Measurements from ENCODE around the gene SLC26A3. TPM values are rescaled to one million over a fixed set of nuclear protein-coding genes. Genes with fewer than 3 reads are reported as not detected.

SLC26A3 gene
- total RNA-seq, 2 donors from 2014 or later: not detected

Other genes with a start within 250 kb of the SLC26A3 start
- 10 to 100 TPM; 42.8 to 57.8 TPM for gene COG5, start 239.3 kb downstream of the SLC26A3 start, total RNA-seq
- gene DUS4L, start 239.3 kb downstream of the SLC26A3 start, total RNA-seq: 1 to 10 TPM; 6.1 to 6.4 TPM
- 10 to 100 TPM; 84.1 to 95.2 TPM for gene BCAP29, start 223.0 kb downstream of the SLC26A3 start, total RNA-seq
- under 1 TPM; 0.58 to 0.74 TPM for gene SLC26A4, start 142.4 kb downstream of the SLC26A3 start, total RNA-seq
- gene CBLL1, start 59.1 kb downstream of the SLC26A3 start, total RNA-seq: 10 to 100 TPM; 17.8 to 21.2 TPM
- 100 to 1,000 TPM; 159 to 179 TPM for gene DLD, start 88.0 kb upstream of the SLC26A3 start, total RNA-seq
- 100 to 1,000 TPM; 109 to 123 TPM for gene LAMB1, start 199.9 kb upstream of the SLC26A3 start, total RNA-seq